ENCODE results near the gene SGSM2.

DNA sequence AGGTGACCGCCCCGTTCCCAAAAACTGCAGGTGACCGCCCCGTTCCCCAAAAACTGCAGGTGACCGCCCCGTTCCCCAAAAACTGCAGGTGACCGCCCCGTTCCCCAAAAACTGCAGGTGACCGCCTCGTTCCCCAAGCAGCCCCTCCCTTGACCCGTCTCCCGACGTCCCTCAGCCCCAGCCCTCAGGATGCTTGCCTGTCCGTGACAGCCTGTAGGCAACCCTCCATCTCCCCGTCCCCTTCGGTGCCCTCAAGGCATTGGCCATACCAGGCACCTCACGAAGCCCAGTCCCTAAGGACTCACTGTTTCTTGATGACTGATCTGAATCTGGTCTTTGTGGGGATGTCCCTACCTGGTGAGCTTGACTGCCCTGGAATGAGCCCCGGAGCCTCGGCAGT is 25.1 kb downstream of the SGSM2 start:
- TF ChIP-seq, protein P1, sequence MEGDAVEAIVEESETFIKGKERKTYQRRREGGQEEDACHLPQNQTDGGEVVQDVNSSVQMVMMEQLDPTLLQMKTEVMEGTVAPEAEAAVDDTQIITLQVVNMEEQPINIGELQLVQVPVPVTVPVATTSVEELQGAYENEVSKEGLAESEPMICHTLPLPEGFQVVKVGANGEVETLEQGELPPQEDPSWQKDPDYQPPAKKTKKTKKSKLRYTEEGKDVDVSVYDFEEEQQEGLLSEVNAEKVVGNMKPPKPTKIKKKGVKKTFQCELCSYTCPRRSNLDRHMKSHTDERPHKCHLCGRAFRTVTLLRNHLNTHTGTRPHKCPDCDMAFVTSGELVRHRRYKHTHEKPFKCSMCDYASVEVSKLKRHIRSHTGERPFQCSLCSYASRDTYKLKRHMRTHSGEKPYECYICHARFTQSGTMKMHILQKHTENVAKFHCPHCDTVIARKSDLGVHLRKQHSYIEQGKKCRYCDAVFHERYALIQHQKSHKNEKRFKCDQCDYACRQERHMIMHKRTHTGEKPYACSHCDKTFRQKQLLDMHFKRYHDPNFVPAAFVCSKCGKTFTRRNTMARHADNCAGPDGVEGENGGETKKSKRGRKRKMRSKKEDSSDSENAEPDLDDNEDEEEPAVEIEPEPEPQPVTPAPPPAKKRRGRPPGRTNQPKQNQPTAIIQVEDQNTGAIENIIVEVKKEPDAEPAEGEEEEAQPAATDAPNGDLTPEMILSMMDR (IDR thresholded peaks at IDR 0.05): no peak
- TF ChIP-seq POLR2A (IDR thresholded peaks at IDR 0.05): no peak

Data from body of pancreas (tissue), 4 donors.